Cardiac muscle cell (in vitro differentiated cells and primary cell): ENCODE results near the gene COL5A1. TPM values are rescaled to one million over a fixed set of nuclear protein-coding genes. Genes with fewer than 3 reads are reported as not detected.

ENCODE experiments used
- DNase-seq, 2 donors: peaks; one replicate each; pipeline versions ENCODE4 v3.0.0 to v3.0.0-alpha.2; 2010 to 2017; ENCODE audit warnings: low read depth in 1 of 2, low spot score in 1 of 2
- H3K27ac ChIP-seq: fragments of 200-600 bp; sonication (generic); 2 replicates; pipeline ENCODE4 v1.5.1; 2016
- H3K27me3 ChIP-seq: fragments of 200-600 bp; sonication (generic); 2 replicates; pipeline ENCODE4 v1.6.0; 2016; ENCODE audit warnings: control low read depth
- H3K36me3 ChIP-seq: fragments of 200-600 bp; sonication (generic); 2 replicates; pipeline ENCODE4 v1.5.1; 2016; ENCODE audit warnings: control low read depth
- H3K4me1 ChIP-seq: fragments of 200-600 bp; sonication (generic); 2 replicates; pipeline ENCODE4 v1.8.1; 2017; ENCODE audit warnings: low read depth, mild to moderate bottlenecking, mixed run types
- H3K4me3 ChIP-seq: fragments of 200-600 bp; sonication (generic); 2 replicates; pipeline ENCODE4 v1.5.1; 2016; ENCODE audit warnings: mild to moderate bottlenecking
- H3K9me3 ChIP-seq: fragments of 200-600 bp; sonication (generic); 2 replicates; pipeline ENCODE4 v1.5.1; 2017; ENCODE audit warnings: low read depth, mild to moderate bottlenecking, control low read depth
- polyA plus RNA-seq: library from polyadenylated mRNA; unstranded; fragments of >200 nt; fragmentation: Nextera tagmentation; extraction: Ambion mirVana; gene quantifications from 2 replicates; pipeline ENCODE4 v1.2.1, GENCODE V29; 2016
- total RNA-seq: library from RNA; depleted of rRNA; stranded (reverse); fragments of >200 nt; gene quantifications from 2 replicates; pipeline ENCODE4 v1.2.3, GENCODE V29; 2016
- TF ChIP-seq, protein P1 (sequence below): IDR thresholded peaks from 2 replicates; pipeline ENCODE4 v1.5.1; 2012; ENCODE audit warnings: low read depth, mild to moderate bottlenecking, low read length

COL5A1 gene
- total and polyA plus RNA-seq, 2 experiments from 2014 or later = 34.5 to 129 TPM

DNA sequence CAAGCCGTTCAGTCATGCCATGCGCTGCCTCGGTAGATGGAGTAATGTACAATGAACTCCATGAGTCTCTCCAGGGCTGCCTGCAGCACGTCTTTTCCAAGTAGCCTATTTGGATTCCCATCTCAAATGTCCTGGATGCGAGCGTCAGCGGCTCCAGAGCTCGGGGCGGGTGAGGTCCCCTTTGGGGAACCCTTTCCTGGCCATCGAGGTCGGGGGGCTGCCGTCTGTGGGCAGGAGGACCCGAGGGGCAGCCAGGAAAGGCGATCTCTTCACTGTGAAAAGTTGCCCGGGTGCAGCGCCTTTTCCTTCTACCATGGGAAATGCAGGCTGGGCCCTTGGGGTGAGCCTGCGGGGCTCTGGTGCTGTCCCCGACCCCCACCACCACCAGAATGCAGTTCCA is 202.1 kb downstream of the COL5A1 start:
- Histone ChIP-seq H3K36me3 (no peaks in the 10 kb centered on the region), H3K9me3 (no peaks in the 10 kb centered on the region), H3K27ac (no peak overlapping the region), H3K4me1 (no peaks in the 10 kb centered on the region), H3K27me3 (no peaks in the 10 kb centered on the region), H3K4me3 (no peak overlapping the region)
- TF ChIP-seq, protein P1, sequence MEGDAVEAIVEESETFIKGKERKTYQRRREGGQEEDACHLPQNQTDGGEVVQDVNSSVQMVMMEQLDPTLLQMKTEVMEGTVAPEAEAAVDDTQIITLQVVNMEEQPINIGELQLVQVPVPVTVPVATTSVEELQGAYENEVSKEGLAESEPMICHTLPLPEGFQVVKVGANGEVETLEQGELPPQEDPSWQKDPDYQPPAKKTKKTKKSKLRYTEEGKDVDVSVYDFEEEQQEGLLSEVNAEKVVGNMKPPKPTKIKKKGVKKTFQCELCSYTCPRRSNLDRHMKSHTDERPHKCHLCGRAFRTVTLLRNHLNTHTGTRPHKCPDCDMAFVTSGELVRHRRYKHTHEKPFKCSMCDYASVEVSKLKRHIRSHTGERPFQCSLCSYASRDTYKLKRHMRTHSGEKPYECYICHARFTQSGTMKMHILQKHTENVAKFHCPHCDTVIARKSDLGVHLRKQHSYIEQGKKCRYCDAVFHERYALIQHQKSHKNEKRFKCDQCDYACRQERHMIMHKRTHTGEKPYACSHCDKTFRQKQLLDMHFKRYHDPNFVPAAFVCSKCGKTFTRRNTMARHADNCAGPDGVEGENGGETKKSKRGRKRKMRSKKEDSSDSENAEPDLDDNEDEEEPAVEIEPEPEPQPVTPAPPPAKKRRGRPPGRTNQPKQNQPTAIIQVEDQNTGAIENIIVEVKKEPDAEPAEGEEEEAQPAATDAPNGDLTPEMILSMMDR = no peak
- DNase-seq = no peak

DNA sequence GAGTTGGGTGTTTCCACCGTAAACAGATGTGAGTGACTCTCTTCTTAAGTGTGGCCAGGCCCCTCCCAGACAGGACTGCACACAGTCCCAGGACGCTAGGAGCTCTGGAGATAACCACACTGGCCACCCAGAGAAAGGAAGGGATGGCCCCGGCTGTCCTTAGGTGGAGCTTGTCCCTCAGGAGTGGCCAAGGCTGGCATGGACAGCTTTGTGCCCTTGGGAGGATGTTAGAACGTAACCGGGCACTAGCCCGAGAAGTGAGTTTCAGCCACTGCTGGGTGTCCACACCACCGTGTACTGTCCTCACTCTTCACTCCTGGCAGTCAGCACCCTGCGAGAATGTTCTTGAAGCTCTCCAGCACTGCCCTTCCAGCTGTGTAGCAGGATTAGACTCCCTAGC is 203.2 kb downstream of the COL5A1 start:
- H3K27me3 ChIP-seq = no peaks in the 10 kb centered on the region
- TF ChIP-seq, protein P1 = no peak
- H3K36me3 ChIP-seq = no peaks in the 10 kb centered on the region
- H3K9me3 ChIP-seq = no peaks in the 10 kb centered on the region
- H3K4me1 ChIP-seq = no peaks in the 10 kb centered on the region
- H3K27ac ChIP-seq = no peak overlapping the region
- H3K4me3 ChIP-seq = no peak overlapping the region
- no peak for DNase-seq

GRCh38 chr9:134846187-134846586 is 204.6 kb downstream of the COL5A1 start:
- TF ChIP-seq, protein P1 = no peak
- no peak for DNase-seq

DNA sequence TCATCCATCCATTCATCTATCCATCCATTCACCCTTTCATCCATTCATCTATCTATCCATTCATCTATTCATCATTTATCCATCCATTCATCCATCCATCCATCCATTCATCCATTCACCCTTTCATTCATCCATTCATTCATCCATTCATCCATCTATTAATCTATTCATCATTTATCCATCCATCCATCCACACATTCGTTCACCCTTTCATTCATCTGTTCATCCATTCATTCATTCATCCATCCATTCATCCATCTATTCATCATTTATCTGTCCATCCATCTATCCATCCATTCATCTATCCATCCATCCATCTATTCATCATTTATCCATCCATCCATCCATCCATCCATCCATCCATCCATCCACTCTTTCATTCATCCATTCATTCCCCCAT is 205.1 kb downstream of the COL5A1 start:
- Histone ChIP-seq H3K27ac (no peak overlapping the region), H3K4me1 (no peaks in the 10 kb centered on the region), H3K4me3 (no peak overlapping the region), H3K27me3 (no peaks in the 10 kb centered on the region), H3K36me3 (no peaks in the 10 kb centered on the region), H3K9me3 (no peaks in the 10 kb centered on the region)
- DNase-seq = no peak
- TF ChIP-seq, protein P1 = no peak

More at GRCh38 chr9:134846187-134846586, 204.6 kb downstream of the COL5A1 start:
- no peaks in the 10 kb centered on the region for H3K9me3 ChIP-seq
- no peak overlapping the region for H3K4me3 ChIP-seq
- H3K4me1 ChIP-seq = no peaks in the 10 kb centered on the region
- no peaks in the 10 kb centered on the region for H3K36me3 ChIP-seq
- H3K27ac ChIP-seq = no peak overlapping the region
- H3K27me3 ChIP-seq = no peaks in the 10 kb centered on the region

GRCh38 chr9:134847138-134847537 is 205.5 kb downstream of the COL5A1 start:
- Histone ChIP-seq H3K4me3 (no peak overlapping the region), H3K27ac (no peak overlapping the region), H3K36me3 (no peaks in the 10 kb centered on the region), H3K9me3 (no peaks in the 10 kb centered on the region), H3K27me3 (no peaks in the 10 kb centered on the region), H3K4me1 (no peaks in the 10 kb centered on the region)
- no peak for DNase-seq
- TF ChIP-seq, protein P1 = no peak
